ENCODE results near the gene TAF1.
"Not testable (repeated sequence)": the region's sequence is repeated elsewhere in the genome, so short reads cannot be mapped to it uniquely, and the experiment has no call there.

Gene TAF1, protein sequence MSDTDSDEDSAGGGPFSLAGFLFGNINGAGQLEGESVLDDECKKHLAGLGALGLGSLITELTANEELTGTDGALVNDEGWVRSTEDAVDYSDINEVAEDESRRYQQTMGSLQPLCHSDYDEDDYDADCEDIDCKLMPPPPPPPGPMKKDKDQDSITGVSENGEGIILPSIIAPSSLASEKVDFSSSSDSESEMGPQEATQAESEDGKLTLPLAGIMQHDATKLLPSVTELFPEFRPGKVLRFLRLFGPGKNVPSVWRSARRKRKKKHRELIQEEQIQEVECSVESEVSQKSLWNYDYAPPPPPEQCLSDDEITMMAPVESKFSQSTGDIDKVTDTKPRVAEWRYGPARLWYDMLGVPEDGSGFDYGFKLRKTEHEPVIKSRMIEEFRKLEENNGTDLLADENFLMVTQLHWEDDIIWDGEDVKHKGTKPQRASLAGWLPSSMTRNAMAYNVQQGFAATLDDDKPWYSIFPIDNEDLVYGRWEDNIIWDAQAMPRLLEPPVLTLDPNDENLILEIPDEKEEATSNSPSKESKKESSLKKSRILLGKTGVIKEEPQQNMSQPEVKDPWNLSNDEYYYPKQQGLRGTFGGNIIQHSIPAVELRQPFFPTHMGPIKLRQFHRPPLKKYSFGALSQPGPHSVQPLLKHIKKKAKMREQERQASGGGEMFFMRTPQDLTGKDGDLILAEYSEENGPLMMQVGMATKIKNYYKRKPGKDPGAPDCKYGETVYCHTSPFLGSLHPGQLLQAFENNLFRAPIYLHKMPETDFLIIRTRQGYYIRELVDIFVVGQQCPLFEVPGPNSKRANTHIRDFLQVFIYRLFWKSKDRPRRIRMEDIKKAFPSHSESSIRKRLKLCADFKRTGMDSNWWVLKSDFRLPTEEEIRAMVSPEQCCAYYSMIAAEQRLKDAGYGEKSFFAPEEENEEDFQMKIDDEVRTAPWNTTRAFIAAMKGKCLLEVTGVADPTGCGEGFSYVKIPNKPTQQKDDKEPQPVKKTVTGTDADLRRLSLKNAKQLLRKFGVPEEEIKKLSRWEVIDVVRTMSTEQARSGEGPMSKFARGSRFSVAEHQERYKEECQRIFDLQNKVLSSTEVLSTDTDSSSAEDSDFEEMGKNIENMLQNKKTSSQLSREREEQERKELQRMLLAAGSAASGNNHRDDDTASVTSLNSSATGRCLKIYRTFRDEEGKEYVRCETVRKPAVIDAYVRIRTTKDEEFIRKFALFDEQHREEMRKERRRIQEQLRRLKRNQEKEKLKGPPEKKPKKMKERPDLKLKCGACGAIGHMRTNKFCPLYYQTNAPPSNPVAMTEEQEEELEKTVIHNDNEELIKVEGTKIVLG (N-terminal part only)

DNA sequence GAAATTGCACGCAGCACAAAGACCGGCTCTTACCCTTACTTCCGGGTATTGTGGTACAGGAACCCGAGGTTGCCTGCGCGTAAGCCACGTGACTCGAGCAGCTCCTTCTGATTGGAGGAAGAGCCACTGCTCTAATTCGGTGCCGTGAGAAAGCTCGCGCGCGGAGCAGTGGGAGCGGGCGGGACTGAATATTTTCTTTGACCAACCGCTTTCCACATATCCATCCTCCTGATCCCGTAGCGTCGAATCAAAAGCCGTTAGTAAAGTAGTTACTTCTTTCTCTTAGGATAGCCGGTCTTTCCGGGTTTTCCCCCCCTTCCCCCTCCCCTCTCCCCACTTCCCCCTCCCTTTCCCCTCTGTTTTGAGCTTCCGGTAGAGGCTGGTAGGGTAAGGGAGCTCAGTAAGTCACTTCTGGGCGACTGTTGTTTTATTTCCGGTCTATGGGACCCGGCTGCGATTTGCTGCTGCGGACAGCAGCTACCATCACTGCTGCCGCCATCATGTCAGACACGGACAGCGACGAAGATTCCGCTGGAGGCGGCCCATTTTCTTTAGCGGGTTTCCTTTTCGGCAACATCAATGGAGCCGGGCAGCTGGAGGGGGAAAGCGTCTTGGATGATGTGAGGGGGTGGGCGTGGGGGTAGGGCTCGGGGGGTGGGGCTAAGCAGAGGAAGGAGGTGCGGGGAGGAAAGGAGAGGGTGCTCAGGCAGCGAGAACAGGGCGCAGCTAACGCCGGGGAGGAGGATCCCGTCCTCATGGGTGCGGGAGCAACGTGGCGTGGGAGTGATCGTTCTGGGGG is at the start of gene TAF1:
Gene TAF1 (plus strand): TSS at position 483 of the 799 bp plus-strand sequence. CDS start 18 bp downstream, at position 501.
- DNase-seq: peak; percentile 95 to 96

DNA sequence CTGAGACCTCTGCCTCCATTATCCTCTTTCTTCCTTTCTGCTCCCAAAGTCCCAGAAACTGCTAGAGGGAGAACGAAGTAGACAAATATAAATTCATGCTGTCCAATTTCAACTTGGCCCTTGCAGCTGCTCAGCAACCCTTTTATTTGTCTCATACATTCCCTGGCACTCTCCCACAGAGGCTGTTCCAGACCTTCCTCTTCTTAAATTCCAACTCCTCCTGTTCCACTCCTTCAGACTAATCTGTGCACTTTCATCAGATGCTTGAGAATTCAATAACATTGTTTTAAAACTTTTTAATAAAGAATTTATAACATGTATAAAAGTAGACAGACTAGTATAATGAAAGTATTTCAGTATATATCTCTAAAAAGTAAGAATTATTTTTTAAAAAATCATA is 49.2 kb upstream of the TAF1 start:
- DNase-seq: not testable (repeated sequence)

DNA sequence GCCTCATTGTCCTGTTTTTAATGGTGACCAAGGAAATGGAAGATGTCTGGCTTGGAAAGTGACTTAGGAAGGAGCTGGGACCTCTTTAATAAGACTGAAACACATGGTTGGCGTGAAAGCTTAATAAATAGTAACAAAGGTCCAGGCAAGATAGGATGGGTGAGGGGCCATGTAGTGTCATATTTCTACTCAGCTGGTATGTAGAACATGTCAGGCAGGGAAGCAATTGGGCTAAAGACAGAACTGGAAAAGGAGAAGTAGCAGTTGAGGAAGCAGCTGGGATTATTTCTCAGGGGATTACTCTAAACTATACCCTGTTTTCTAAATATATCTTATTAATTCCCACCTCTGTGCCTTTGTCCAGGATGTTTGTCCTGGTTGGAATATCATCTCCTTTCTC is 46.0 kb upstream of the TAF1 start:
- DNase-seq: no peak

DNA sequence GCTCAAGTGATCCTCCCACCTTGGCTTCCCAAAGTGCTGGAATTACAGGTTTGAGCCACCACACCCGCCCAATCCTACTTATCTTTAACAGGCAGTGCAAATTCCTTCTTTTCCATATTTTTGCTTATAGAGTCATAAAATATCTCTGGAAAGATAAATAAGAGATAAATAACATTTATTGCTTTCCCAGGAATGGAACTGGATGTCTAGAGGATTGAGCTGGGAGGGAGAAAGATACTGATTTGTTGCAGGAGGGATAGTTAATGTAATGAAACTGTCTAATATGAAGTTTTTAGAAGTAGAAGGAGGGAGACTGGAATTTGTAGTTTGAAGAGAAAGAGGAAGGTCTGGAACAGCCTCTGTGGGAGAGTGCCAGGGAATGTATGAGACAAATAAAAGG is 44.4 kb upstream of the TAF1 start:
- DNase-seq: no peak

DNA sequence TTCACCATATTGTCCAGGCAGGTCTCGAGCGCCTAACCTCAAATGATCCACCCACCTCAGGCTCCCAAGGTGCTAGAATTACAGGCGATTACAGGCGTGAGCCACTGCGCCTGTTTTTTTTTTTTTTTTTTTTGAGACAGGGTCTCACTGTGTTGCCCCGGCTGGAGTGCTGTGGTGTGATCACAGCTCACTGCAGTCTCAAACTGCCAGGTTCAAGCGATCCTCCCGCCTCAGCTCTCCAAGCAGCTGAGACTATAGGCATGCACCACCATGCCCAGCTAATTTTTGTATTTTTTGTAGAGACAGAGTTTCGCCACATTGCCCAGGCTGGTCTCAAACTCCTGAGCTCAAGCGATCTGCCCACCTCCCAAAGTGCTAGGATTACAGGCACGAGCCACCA is 41.7 kb upstream of the TAF1 start:
- DNase-seq: not testable (repeated sequence)

DNA sequence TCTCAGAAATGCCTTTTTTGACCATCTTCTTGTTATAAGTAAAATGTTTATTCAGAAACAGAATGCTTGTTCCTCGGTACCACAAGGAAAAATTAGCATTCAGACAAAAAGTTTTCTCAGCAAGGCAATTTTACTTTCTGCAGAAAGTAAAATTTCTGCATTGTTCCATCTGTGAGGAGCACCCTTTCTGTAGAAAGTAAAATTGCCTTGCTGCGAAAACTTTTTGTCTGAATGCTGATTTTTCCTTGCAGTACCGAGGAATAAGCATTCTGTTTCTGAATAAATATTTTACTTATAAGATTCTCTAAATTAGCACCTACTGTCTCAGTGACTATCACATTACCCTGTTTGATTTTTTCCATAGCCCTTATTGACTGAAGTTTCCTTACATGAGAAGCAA is 39.8 kb upstream of the TAF1 start:
- no peak for DNase-seq

DNA sequence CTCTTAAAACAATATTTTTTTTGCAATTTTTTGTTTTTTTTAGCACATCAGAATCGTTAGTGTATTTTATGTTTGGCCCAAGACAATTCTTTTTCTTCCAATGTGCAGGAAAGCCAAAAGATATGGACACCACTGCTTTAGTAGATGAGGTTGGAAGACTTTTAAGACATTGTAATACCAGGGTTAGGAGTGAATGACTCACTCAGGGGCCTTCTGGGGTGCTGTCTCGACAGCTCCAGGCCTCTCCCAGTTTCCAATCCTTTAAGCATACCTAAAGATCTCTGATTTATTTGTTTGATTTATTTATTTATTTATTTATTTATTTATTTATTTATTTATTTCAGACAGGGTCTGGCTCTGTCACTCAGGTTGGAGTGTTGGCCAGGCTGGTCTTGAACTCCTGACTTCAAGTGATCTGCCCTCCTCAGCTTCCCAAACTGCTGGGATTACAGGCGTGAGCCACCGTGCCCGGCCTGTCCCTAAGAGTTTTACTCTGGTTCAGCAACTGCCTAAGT is 16.9 kb upstream of the TAF1 start:
- not testable (repeated sequence) for DNase-seq

DNA sequence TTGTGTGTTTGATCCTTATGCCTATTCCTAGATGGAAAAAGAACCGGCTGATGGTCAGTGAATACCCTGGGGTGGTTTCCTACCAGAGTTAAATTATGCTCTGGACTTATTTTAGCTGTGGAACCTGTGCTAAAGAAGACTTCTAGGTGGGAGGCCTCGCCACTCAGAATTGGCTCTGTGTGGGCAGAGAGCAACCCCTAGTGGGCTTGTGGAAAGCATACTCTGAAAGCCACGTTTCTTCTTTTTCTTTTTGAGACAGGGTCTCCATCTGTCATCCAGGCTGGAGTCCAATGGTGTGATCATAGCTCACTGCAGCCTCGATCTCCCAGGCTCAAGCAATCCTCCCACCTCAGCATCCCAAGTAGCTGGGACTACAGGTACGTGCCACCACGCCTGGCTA is 16.3 kb upstream of the TAF1 start:
- DNase-seq: not testable (repeated sequence)

DNA sequence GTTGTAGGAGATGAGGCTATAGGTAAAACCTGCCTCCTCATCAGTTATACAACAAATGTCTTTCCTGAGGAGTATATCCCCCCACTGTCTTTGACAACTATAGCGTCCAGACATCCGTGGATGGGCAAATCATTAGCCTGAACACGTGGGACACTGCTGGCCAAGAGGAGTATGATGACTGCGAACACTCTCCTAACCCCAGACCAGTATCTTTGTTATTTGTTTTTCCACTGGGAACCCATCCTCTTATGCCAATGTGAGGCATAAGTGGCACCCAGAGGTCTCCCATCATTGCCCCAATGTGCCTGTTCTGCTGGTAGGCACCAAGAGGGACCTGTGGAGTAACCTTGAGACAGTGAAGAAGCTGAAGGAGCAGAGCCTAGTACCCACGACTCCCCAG is 13.7 kb upstream of the TAF1 start:
- DNase-seq: not testable (repeated sequence)

DNA sequence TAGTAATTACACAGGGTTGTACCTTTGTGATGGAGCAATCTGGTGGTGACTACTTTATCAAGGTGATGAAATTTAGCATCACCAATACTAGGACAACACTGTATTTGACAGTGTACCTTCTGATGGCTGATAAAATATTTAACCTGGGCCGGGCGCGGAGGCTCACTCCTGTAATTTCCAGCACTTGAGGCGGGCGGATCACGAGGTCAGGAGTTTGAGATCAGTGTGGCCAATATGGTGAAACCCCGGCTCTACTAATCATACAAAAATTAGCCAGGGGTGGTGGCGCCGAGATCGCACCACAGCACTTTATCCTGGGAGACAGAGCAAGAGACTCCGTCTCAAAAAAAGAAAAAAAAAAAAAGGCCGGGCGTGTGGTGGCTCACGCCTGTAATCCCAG is 1.9 kb upstream of the TAF1 start:
- no peak for DNase-seq

DNA sequence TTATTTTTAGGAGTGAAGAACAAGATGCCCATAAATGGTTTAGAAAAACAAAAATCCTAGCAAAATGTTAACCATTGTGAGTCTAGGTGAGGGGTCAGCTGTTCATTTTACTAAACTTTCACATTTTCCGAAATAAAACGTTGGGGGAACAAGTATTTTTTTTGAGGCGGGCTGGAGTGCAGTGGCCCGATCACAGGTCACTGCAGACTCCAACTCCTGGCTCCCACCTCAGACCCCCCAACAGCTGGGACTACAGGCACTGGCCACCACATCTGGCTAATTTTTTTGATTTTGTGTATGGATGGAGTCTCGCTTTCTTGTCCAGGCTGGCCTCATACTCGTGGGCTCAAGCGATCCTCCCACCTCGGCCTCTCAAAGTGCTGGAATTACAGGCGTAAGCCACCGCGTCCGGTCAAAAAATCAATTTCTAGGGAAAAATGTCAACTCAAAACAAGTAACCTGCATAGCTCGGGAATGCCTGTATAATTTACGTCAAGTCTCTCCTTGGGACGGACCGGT is 742 bp upstream of the TAF1 start:
- DNase-seq: no peak

DNA sequence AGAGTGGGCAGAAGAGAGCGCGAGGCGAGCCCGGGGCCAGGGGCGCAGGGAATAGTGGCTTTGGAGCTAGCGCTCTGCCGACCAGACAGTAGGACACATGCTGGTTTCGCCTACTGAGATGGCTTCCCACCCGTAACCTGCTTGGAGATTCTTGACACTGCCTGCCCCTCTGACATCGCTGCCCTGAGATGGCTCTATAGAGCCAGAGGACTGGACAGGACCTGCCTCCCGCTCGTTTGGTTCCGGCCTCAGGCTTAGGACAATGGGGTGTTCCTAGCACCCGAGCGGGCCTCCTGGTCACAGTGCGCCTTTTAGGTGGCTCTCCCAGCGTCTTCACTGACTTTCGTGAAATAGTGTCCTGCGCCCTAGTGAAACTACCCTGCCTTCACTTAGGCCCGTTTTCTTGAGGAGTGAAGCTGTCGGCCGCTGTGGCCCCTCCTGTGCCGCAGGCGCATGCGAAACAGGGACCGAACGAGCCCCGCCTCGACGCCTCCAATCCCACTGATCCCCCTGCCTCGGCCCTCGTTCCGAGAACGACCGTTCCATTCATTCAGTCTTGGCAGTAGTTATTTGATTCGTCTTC is 608 bp downstream of the TAF1 start:
- DNase-seq: peak in 1 of 2 donors; percentile 33

DNA sequence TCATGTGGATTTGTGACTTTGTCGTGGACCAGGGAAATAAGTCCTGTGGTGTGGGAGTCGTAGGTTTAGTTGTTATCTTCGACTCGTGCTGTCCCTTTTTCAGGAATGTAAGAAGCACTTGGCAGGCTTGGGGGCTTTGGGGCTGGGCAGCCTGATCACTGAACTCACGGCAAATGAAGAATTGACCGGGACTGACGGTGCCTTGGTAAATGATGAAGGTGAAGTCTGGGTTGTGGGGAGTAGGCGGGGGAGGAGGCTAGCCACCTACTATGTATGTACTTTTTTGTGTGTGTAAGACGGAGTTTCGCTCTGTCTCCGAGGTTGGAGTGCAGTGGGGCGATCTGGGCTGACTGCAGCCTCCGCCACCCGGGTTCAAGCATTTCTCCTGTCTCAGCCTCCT is 1.2 kb downstream of the TAF1 start:
- DNase-seq: no peak

DNA sequence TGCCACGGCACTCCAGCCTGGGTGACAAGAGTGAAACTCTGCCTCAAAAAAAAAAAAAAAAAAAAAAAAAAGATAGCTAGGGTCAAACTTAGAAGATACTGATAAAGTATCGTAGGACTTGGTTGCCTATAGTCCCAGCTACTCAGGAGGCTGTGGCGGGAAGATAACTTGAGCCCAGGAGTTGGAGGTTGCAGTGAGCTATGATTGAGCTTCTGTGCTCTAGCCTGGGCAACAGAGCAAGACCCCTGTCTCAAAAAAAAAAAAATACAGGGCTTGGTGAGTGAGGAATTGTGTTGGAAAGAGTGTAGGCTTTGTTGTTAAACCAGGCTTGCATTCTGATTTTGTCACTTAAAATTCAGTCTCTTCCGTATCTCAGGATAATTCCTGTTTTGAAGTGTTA is 6.2 kb downstream of the TAF1 start:
- no peak for DNase-seq

DNA sequence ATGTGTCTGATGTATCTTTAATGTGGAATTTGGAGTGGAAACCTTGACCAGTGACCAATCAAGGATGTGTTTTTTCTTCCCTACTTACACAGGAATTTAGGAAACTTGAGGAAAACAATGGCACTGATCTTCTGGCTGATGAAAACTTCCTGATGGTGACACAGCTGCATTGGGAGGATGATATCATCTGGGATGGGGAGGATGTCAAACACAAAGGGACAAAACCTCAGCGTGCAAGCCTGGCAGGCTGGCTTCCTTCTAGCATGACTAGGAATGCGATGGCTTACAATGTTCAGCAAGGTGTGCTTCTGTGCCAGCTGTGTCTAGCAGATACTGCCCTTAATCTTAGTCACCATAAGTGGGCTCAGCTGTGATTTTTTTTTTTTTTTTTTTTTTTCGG is 12.6 kb downstream of the TAF1 start:
- no peak for DNase-seq

DNA sequence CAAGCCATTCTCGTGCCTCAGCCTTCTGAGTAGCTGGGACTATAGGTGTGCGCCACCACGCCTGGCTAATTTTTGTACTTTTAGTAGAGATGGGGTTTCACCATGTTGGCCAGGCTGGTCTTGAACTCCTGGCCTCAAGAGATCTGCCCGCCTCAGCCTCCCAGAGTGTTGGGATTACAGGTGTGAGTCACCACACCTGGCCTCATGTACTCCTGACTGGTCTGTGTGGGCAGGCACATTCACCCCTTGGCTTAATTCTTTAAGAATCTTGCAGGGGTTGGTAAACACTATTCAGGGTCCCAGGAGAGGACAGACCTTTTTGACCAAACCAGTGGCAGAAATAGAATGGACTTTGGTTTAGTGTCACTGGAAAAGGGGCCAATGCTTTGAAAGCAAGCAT is 25.6 kb downstream of the TAF1 start:
- not testable (repeated sequence) for DNase-seq

DNA sequence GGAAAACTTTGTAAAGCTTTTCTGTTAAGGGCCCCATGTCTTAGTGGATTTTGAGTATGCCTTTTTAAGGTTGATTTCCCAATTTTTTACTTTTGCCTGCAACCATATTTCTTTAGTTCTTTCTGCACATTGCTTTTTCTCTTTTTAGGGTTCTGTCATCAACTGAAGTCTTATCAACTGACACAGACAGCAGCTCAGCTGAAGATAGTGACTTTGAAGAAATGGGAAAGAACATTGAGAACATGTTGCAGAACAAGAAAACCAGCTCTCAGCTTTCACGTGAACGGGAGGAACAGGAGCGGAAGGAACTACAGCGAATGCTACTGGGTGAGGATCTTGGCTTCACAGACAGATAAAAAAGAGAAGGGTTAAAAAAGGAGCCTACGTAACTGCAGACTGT is 27.8 kb downstream of the TAF1 start:
- no peak for DNase-seq

DNA sequence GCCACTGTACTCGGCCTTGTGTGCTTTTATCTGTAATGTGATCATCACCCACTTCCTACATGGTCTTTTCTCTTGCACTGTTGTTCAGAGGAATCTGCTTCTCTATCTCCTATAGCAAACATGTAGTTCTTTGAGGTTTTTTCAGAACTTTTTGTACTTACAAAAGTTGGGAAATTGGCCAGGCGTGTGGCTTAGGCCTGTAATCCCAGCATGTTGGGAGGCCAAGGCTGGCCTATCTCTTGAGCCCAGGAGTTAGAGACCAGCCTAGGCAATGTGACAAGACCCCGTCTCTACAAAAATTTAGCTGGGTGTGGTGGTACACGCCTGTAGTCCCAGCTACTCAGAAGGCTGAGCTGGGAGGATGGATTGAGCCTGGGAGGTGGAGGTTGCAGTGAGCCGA is 30.4 kb downstream of the TAF1 start:
- no peak for DNase-seq

DNA sequence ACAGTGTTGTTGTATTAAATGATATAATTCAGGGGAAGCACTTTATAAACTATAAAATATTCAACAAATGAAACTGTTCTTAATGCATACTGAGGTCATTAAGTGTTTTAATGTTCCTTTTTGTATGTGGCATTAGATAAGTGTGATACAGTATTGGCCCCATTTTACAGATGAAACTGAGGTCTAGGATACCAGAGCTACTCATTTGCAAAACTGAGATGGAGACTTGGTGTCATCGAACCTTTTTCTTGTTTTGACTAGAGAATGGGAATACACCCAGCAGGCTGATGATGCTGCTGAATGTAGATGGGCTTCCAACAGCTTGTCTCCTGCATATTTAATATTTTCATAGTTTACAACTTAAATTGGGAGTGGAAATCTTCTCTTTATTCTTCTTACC is 34.6 kb downstream of the TAF1 start:
- DNase-seq: no peak

DNA sequence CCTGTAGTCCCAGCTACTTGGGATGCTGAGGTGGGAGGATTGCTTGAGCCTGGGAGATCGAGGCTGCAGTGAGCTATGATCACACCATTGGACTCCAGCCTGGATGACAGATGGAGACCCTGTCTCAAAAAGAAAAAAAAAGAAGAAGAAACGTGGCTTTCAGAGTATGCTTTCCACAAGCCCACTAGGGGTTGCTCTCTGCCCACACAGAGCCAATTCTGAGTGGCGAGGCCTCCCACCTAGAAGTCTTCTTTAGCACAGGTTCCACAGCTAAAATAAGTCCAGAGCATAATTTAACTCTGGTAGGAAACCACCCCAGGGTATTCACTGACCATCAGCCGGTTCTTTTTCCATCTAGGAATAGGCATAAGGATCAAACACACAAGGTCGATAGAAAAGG is 50.1 kb downstream of the TAF1 start:
- DNase-seq: not testable (repeated sequence)

DNA sequence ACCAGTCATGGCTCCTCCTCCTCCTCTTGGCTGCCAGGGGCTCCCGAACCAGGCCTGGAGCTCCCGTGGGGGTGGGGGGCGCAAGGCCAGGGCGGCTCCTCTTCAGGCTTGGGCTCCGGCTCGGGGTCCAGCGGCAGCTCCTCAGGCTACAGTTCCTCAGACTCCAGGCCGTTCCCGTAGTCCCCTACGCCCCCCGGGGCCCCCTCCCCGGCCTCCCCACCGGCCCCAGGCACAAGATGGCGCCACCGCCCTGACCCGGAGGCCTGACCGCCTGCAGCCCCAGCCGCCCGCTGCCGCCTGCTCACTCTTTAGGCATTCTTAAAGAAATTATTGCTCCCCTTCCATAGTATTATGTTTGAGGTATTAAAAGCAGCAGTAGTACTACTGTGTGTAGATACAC is 54.5 kb downstream of the TAF1 start:
- DNase-seq: no peak

Measured in CD4-positive, alpha-beta T cell treated with Interferon alpha-2 for 1 hour (primary cell).